ENCODE data around the gene HDAC8.

The HDAC8 gene

DNA sequence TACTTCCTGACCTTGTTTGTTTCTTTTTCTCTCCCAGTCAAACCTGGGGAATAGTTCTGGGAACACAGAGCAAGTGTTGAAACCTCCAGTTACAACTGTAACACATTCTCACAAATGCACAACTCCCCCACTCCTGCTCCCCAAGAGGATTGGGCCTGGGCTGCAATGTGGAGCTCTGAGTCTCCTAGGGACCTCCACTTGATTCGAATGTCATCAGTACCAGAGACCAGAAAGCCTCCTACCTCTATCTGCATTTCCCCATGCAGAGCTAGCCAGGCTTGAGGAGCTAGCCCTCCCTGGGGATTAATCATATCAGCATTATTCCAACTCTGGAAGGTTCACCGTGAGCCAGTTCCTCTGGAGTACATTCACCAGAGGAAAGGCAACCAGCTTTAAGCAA is 225.3 kb downstream of the HDAC8 start:
- TF ChIP-seq, protein P1, sequence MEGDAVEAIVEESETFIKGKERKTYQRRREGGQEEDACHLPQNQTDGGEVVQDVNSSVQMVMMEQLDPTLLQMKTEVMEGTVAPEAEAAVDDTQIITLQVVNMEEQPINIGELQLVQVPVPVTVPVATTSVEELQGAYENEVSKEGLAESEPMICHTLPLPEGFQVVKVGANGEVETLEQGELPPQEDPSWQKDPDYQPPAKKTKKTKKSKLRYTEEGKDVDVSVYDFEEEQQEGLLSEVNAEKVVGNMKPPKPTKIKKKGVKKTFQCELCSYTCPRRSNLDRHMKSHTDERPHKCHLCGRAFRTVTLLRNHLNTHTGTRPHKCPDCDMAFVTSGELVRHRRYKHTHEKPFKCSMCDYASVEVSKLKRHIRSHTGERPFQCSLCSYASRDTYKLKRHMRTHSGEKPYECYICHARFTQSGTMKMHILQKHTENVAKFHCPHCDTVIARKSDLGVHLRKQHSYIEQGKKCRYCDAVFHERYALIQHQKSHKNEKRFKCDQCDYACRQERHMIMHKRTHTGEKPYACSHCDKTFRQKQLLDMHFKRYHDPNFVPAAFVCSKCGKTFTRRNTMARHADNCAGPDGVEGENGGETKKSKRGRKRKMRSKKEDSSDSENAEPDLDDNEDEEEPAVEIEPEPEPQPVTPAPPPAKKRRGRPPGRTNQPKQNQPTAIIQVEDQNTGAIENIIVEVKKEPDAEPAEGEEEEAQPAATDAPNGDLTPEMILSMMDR (IDR thresholded peaks at IDR 0.05; ENCODE audit: insufficient read depth, low read length, poor library complexity, severe bottlenecking) = no peak
- no peak overlapping the region for H3K4me3 ChIP-seq (replicated peaks; ENCODE audit: low read depth, low read length)
- H3K27me3 ChIP-seq (replicated peaks; ENCODE audit: control insufficient read depth, insufficient read depth, low read length) = no peaks in the 10 kb centered on the region
- no peak for DNase-seq (ENCODE audit: extremely low read depth, insufficient read length)
- H3K36me3 ChIP-seq (ENCODE audit: control insufficient read depth, insufficient read depth, low read length) = no peaks in the 10 kb centered on the region

DNA sequence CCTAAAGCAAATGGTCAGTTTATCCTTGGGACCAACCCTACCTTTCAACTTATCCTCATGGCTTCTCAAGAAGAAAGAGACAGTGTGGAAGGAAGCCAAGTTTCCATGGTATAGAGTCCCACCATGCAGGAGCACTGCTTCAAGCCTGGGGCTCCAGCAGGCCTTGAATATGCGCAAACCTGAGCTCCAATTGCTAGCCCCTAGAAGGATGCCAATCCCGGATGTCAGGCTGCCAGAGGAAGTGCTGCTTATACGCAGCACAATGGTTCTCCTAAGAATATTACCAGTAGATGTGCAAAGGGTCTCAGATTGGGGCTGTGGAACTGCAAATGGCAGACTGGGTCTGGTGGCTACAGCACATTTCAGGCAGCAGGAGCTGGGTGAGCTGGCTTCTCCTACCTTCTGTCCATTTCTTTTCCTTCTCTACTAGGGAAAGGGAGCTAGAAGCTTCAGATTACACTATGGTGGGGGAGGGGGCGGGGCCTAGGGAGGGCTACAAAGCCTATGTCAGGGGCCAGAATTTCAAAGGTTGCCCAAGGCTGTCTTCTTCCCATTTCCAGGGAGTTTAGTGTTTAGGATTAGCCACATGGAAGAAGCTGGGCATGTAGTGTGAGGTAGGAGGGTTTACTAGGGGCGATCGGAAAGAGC is 226.2 kb downstream of the HDAC8 start:
- H3K27me3 ChIP-seq (replicated peaks; ENCODE audit: control insufficient read depth, insufficient read depth, low read length) = no peaks in the 10 kb centered on the region
- H3K36me3 ChIP-seq (ENCODE audit: control insufficient read depth, insufficient read depth, low read length) = no peaks in the 10 kb centered on the region
- TF ChIP-seq, protein P1 (IDR thresholded peaks at IDR 0.05; ENCODE audit: insufficient read depth, low read length, poor library complexity, severe bottlenecking) = no peak
- DNase-seq (ENCODE audit: extremely low read depth, insufficient read length) = no peak
- H3K4me3 ChIP-seq (replicated peaks; ENCODE audit: low read depth, low read length) = no peak overlapping the region

DNA sequence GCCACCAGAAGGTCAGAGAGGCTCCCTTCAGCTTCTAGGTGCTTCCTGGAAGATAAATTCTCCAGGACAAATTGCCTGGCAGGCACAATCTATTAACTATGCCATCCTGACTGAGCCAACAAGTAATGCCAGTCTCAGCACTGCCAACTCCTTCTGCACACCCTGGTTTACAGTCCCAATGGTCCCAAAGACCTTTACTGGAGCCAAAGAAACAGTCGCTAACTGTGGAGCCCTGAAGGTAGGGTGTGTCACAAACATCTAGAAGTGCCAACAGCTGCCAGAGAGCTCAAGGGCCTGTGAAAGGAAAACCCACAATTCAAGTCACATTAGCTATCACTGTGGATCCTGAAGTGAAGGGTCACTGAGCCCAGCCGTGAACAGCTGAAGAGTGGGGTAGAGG is 232.0 kb downstream of the HDAC8 start:
- H3K27me3 ChIP-seq (replicated peaks; ENCODE audit: control insufficient read depth, insufficient read depth, low read length) = no peaks in the 10 kb centered on the region
- no peak for DNase-seq (ENCODE audit: extremely low read depth, insufficient read length)
- TF ChIP-seq, protein P1 (IDR thresholded peaks at IDR 0.05; ENCODE audit: insufficient read depth, low read length, poor library complexity, severe bottlenecking) = no peak
- no peaks in the 10 kb centered on the region for H3K36me3 ChIP-seq (ENCODE audit: control insufficient read depth, insufficient read depth, low read length)
- no peak overlapping the region for H3K4me3 ChIP-seq (replicated peaks; ENCODE audit: low read depth, low read length)

DNA sequence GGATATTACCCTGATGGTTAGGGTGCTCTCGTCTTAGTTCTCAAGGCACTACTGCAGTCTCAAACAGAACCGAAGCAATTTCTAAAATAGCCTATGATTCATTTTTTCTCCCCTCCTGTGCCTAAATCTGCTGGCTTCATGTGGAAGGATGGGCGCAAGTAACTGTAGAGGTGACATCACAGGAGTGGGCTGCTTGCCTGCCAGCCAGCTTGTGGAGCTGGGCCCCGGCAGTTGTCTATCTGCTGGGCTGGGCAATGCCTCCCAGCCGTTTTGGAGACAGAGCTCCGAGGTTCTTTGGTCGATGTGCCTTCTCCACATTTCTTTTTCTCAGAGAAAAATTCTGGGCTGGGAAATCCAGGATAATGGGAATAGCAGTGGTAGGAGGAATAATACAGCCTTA is 232.6 kb downstream of the HDAC8 start:
- no peaks in the 10 kb centered on the region for H3K27me3 ChIP-seq (replicated peaks; ENCODE audit: control insufficient read depth, insufficient read depth, low read length)
- DNase-seq (ENCODE audit: extremely low read depth, insufficient read length) = no peak
- TF ChIP-seq, protein P1 (IDR thresholded peaks at IDR 0.05; ENCODE audit: insufficient read depth, low read length, poor library complexity, severe bottlenecking) = no peak

DNA sequence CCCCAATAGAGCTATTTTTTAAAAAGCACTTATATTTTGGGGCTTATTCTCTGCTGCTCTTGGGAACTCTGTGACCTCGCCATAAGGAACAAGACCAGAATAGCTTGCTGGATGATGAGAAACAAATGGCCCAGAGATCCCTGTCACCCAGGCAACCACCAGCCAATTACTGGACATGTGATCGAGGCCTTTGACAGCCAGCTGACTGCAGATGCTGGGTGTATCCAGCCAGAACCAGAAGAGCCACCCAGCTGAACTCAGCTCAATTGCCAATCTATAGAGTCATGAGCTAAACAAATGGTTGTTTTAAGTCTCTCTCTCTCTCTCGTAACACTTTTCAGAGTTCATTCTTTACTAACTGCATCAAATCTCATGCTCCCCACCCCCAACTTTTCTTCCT is 242.5 kb downstream of the HDAC8 start:
- no peak overlapping the region for H3K4me3 ChIP-seq (replicated peaks; ENCODE audit: low read depth, low read length)
- DNase-seq (ENCODE audit: extremely low read depth, insufficient read length) = no peak
- H3K27me3 ChIP-seq (replicated peaks; ENCODE audit: control insufficient read depth, insufficient read depth, low read length) = no peaks in the 10 kb centered on the region; the same call in 1 of the 2 replicates
- no peaks in the 10 kb centered on the region for H3K36me3 ChIP-seq (ENCODE audit: control insufficient read depth, insufficient read depth, low read length)
- TF ChIP-seq, protein P1 (IDR thresholded peaks at IDR 0.05; ENCODE audit: insufficient read depth, low read length, poor library complexity, severe bottlenecking) = no peak

More for the DNA sequence above, 232.6 kb downstream of the HDAC8 start:
- Histone ChIP-seq H3K4me3 (replicated peaks; ENCODE audit: low read depth, low read length) (no peak overlapping the region), H3K36me3 (ENCODE audit: control insufficient read depth, insufficient read depth, low read length) (no peaks in the 10 kb centered on the region)
